Measurements from ENCODE around the gene SULT2A1.
"Not testable (repeated sequence)": the region's sequence is repeated elsewhere in the genome, so short reads cannot be mapped to it uniquely, and the experiment has no call there.

GRCh38 chr19:47858231-47858630 is 27.9 kb downstream of the SULT2A1 start:
- TF ChIP-seq CTCF, POLR2A (IDR thresholded peaks at IDR 0.05): not testable (repeated sequence)

Data from right lobe of liver (tissue), 4 donors.